HepG2 (cell line): ENCODE measurements around the gene COG4. TPM values are rescaled to one million over a fixed set of nuclear protein-coding genes. Genes with fewer than 3 reads are reported as not detected.

Experiments used
- CBX5 ChIP-seq: sonication (generic); formaldehyde crosslinking; IDR thresholded peaks from 2 replicates; pipeline ENCODE4 v1.4.0; 2020; ENCODE audit warnings: missing genetic modification reagents, borderline replicate concordance
- HNF4A ChIP-seq: sonication (generic); formaldehyde crosslinking; IDR thresholded peaks from 2 replicates; pipeline ENCODE4 v1.4.0; 2020; ENCODE audit warnings: missing genetic modification reagents
- MED8 ChIP-seq: sonication (generic); formaldehyde crosslinking; IDR thresholded peaks from 2 replicates; pipeline ENCODE4 v1.8.1; 2023; ENCODE audit warnings: mild to moderate bottlenecking, missing genetic modification reagents; ENCODE audit not compliant: insufficient replicate concordance
- PAXIP1 ChIP-seq: sonication (generic); formaldehyde crosslinking; conservative IDR thresholded peaks from 2 replicates; pipeline ENCODE4 v1.4.0; 2020; ENCODE audit warnings: mild to moderate bottlenecking, missing genetic modification reagents, moderate library complexity
- RXRA ChIP-seq: sonication (generic); formaldehyde crosslinking; IDR thresholded peaks from 2 replicates; pipeline ENCODE4 v1.5.1; 2020; ENCODE audit warnings: missing genetic modification reagents
- SP4 ChIP-seq: sonication (generic); formaldehyde crosslinking; IDR thresholded peaks from 2 replicates; pipeline ENCODE4 v1.8.1; 2023; ENCODE audit warnings: mild to moderate bottlenecking, missing genetic modification reagents
- ZBTB44 ChIP-seq: sonication (generic); formaldehyde crosslinking; IDR thresholded peaks from 2 replicates; pipeline ENCODE4 v1.4.0; 2020; ENCODE audit warnings: missing genetic modification reagents
- polyA plus RNA-seq, 8 experiments: library from polyadenylated mRNA; depleted of rRNA in 3 of 8; stranded (reverse) in 7 of 8; unstranded in 1 of 8; fragments of >200 nt; fragmentation: Illumina TruSeq in 4 of 8; extraction: Trizol in 4 of 8; gene quantifications; 2 replicates each; pipeline versions ENCODE4 v1.2.1 to v1.2.3, GENCODE V29; 2011 to 2016; ENCODE audit warnings: low read depth in 4 of 8, missing spikeins in 1 of 8, mixed read lengths in 1 of 8; ENCODE audit not compliant: insufficient read depth in 1 of 8
- total RNA-seq, 5 experiments: library from RNA; depleted of rRNA; stranded (reverse); fragments of >200 nt; fragmentation: Illumina TruSeq; extraction: Trizol; gene quantifications; 2 replicates each; pipeline ENCODE4 v1.2.3, GENCODE V29; 2016; ENCODE audit warnings: low read depth in 1 of 5
- TF ChIP-seq, protein P1 (sequence below): sonication (generic); formaldehyde crosslinking; IDR thresholded peaks from 2 replicates; pipeline ENCODE4 v1.9.0; 2021; ENCODE audit warnings: missing genetic modification reagents, mild to moderate bottlenecking, borderline replicate concordance
- TF ChIP-seq, protein P2 (sequence below): sonication (generic); formaldehyde crosslinking; IDR thresholded peaks from 2 replicates; pipeline ENCODE4 v1.5.1; 2020; ENCODE audit warnings: missing genetic modification reagents, mild to moderate bottlenecking, borderline replicate concordance

Gene COG4
- total and polyA plus RNA-seq, 2 of the 13 experiments (the other 11 are each of a cell fraction or from before 2014, with no cell fraction given): 51.1 to 73.8 TPM

GRCh38 chr16:70481929-70482536, 41.3 kb downstream of the COG4 start (continued):
- no peak for TF ChIP-seq ZBTB44
- no peak for TF ChIP-seq MED8 (CRISPR knock-in tag)
- TF ChIP-seq, protein P1, sequence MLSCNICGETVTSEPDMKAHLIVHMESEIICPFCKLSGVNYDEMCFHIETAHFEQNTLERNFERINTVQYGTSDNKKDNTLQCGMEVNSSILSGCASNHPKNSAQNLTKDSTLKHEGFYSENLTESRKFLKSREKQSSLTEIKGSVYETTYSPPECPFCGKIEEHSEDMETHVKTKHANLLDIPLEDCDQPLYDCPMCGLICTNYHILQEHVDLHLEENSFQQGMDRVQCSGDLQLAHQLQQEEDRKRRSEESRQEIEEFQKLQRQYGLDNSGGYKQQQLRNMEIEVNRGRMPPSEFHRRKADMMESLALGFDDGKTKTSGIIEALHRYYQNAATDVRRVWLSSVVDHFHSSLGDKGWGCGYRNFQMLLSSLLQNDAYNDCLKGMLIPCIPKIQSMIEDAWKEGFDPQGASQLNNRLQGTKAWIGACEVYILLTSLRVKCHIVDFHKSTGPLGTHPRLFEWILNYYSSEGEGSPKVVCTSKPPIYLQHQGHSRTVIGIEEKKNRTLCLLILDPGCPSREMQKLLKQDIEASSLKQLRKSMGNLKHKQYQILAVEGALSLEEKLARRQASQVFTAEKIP (CRISPR knock-in tag): no peak
- TF ChIP-seq CBX5: no peak
- TF ChIP-seq RXRA (CRISPR knock-in tag): peak; percentile 20; the same call in 1 of the 2 replicates
- no peak for TF ChIP-seq SP4 (CRISPR knock-in tag)
- TF ChIP-seq, protein P2, sequence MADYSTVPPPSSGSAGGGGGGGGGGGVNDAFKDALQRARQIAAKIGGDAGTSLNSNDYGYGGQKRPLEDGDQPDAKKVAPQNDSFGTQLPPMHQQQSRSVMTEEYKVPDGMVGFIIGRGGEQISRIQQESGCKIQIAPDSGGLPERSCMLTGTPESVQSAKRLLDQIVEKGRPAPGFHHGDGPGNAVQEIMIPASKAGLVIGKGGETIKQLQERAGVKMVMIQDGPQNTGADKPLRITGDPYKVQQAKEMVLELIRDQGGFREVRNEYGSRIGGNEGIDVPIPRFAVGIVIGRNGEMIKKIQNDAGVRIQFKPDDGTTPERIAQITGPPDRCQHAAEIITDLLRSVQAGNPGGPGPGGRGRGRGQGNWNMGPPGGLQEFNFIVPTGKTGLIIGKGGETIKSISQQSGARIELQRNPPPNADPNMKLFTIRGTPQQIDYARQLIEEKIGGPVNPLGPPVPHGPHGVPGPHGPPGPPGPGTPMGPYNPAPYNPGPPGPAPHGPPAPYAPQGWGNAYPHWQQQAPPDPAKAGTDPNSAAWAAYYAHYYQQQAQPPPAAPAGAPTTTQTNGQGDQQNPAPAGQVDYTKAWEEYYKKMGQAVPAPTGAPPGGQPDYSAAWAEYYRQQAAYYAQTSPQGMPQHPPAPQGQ: no peak
- TF ChIP-seq HNF4A (CRISPR knock-in tag): peak; percentile 68
- peak; percentile 66 for TF ChIP-seq PAXIP1 (CRISPR knock-in tag)
